ENCODE results near the gene ZNF654. TPM values are rescaled to one million over a fixed set of nuclear protein-coding genes. Genes with fewer than 3 reads are reported as not detected.

The ZNF654 gene
- total RNA-seq, 2 experiments from 2014 or later, result 21.3 to 22.3 TPM

- peak overlapping the region; percentile 20 for H3K4me3 Mint-ChIP-seq
- H3K27ac Mint-ChIP-seq, result no peak overlapping the region
Observed at GRCh38 chr3:88061746-88062145, 2.7 kb downstream of the ZNF654 start.

GRCh38 chr3:88075072-88075471, 16.0 kb downstream of the ZNF654 start:
- H3K27me3 Mint-ChIP-seq (ENCODE audit: low read depth), result no peaks in the 10 kb centered on the region
- ChIA-PET CTCF (interaction anchor here (1.0 to 1.4 kb wide), 2 partner anchors 38 to 70 kb away, joined by 3 to 5 read pairs; no protein-coding TSS in a partner anchor), POLR2A (no interaction called here)
- no peak overlapping the region for H3K27ac Mint-ChIP-seq
- H3K4me1 Mint-ChIP-seq (ENCODE audit: low read depth), result peaks cover 5% of the 10 kb centered on the region
- ATAC-seq, result no peak
- H3K4me3 Mint-ChIP-seq, result no peak overlapping the region
- H3K36me3 Mint-ChIP-seq (ENCODE audit: low read depth), result peaks cover 25% of the 10 kb centered on the region
- no peak for DNase-seq
- H3K9me3 Mint-ChIP-seq (ENCODE audit: insufficient read depth), result peaks cover 15% of the 10 kb centered on the region

More at GRCh38 chr3:88061746-88062145, 2.7 kb downstream of the ZNF654 start:
- H3K36me3 Mint-ChIP-seq (ENCODE audit: low read depth), result peaks cover 27% of the 10 kb centered on the region
- DNase-seq (no peak), ATAC-seq (no peak)
- ChIA-PET CTCF (interaction anchor here (0.6 to 1.2 kb wide), 2 partner anchors 52 to 72 kb away, joined by 3 read pairs; no protein-coding TSS in a partner anchor), POLR2A (interaction anchor here (0.9 kb wide), 1 partner anchor 88 kb away, joined by 3 read pairs; the partner anchor contains the start of gene C3orf38)
- H3K27me3 Mint-ChIP-seq (ENCODE audit: low read depth), result no peaks in the 10 kb centered on the region
- peaks cover 38% of the 10 kb centered on the region for H3K4me1 Mint-ChIP-seq (ENCODE audit: low read depth)
- H3K9me3 Mint-ChIP-seq (ENCODE audit: insufficient read depth), result no peaks in the 10 kb centered on the region

- peaks cover 5% of the 10 kb centered on the region for H3K4me1 Mint-ChIP-seq (ENCODE audit: low read depth)
- H3K9me3 Mint-ChIP-seq (ENCODE audit: insufficient read depth), result peaks cover 12% of the 10 kb centered on the region
- no peaks in the 10 kb centered on the region for H3K27me3 Mint-ChIP-seq (ENCODE audit: low read depth)
- no peak overlapping the region for H3K4me3 Mint-ChIP-seq
- H3K27ac Mint-ChIP-seq, result no peak overlapping the region
- ATAC-seq, result no peak
- ChIA-PET POLR2A (no interaction called here), CTCF (interaction anchor here (1.0 to 1.4 kb wide), 2 partner anchors 37 to 70 kb away, joined by 3 to 5 read pairs; no protein-coding TSS in a partner anchor)
- H3K36me3 Mint-ChIP-seq (ENCODE audit: low read depth), result peaks cover 24% of the 10 kb centered on the region
- no peak for DNase-seq
Observed at GRCh38 chr3:88075497-88075896, 16.4 kb downstream of the ZNF654 start.

- Mint-ChIP-seq H3K36me3 (ENCODE audit: low read depth) (peaks cover 19% of the 10 kb centered on the region), H3K27ac (no peak overlapping the region), H3K27me3 (ENCODE audit: low read depth) (no peaks in the 10 kb centered on the region), H3K4me3 (no peak overlapping the region), H3K4me1 (ENCODE audit: low read depth) (peaks cover 5% of the 10 kb centered on the region), H3K9me3 (ENCODE audit: insufficient read depth) (peaks cover 10% of the 10 kb centered on the region)
- ATAC-seq, result no peak
- ChIA-PET CTCF (no interaction called here), POLR2A (no interaction called here)
- DNase-seq, result no peak
Observed at GRCh38 chr3:88076712-88077111, 17.7 kb downstream of the ZNF654 start.

- H3K27ac Mint-ChIP-seq, result no peak overlapping the region
- peaks cover 12% of the 10 kb centered on the region for H3K36me3 Mint-ChIP-seq (ENCODE audit: low read depth)
- DNase-seq (no peak), ATAC-seq (no peak)
- CTCF ChIA-PET, result interaction anchor here (1.7 kb wide), 1 partner anchor 34 kb away, joined by 8 read pairs; no protein-coding TSS in a partner anchor
- POLR2A ChIA-PET, result no interaction called here
- no peak overlapping the region for H3K4me3 Mint-ChIP-seq
- H3K27me3 Mint-ChIP-seq (ENCODE audit: low read depth), result no peaks in the 10 kb centered on the region
- H3K9me3 Mint-ChIP-seq (ENCODE audit: insufficient read depth), result no peaks in the 10 kb centered on the region
- peaks cover 5% of the 10 kb centered on the region for H3K4me1 Mint-ChIP-seq (ENCODE audit: low read depth)
Observed at GRCh38 chr3:88078932-88079331, 19.9 kb downstream of the ZNF654 start.

DNA sequence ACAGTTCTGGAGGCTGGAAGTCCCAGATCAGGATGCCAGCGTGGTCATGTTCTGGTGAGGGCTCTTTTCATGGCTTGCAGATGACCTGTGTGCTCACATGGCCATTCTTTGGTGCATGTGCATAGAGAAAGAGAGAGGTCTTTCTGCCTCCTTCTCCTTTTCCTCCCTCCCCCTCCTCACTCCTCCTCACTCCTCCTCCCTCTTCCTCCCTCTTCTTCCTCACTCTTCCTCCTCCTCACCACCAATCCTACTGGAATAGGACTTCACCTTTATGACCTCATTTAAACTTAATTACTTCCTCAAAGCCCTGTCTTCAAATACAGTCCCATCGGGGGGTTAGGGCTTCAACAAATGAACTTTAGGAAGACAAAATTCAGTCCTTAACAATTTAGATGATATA, 23.8 kb downstream of the ZNF654 start:
- H3K36me3 Mint-ChIP-seq (ENCODE audit: low read depth), result peaks cover 20% of the 10 kb centered on the region
- no peaks in the 10 kb centered on the region for H3K27me3 Mint-ChIP-seq (ENCODE audit: low read depth)
- ChIA-PET POLR2A (no interaction called here), CTCF (no interaction called here)
- no peak overlapping the region for H3K4me3 Mint-ChIP-seq
- H3K27ac Mint-ChIP-seq, result no peak overlapping the region
- ATAC-seq (no peak), DNase-seq (no peak)
- H3K9me3 Mint-ChIP-seq (ENCODE audit: insufficient read depth), result no peaks in the 10 kb centered on the region
- no peaks in the 10 kb centered on the region for H3K4me1 Mint-ChIP-seq (ENCODE audit: low read depth)

GRCh38 chr3:88084097-88084501, 25.0 kb downstream of the ZNF654 start:
- no peaks in the 10 kb centered on the region for H3K27me3 Mint-ChIP-seq (ENCODE audit: low read depth)
- no peaks in the 10 kb centered on the region for H3K4me1 Mint-ChIP-seq (ENCODE audit: low read depth)
- CTCF ChIA-PET, result interaction anchor here (1.3 kb wide), 1 partner anchor 25 kb away, joined by 3 read pairs; the partner anchor contains the start of genes CGGBP1 and ZNF654
- H3K4me3 Mint-ChIP-seq, result no peak overlapping the region
- H3K9me3 Mint-ChIP-seq (ENCODE audit: insufficient read depth), result no peaks in the 10 kb centered on the region
- POLR2A ChIA-PET, result no interaction called here
- ATAC-seq (no peak), DNase-seq (no peak)
- no peak overlapping the region for H3K27ac Mint-ChIP-seq
- H3K36me3 Mint-ChIP-seq (ENCODE audit: low read depth), result peaks cover 24% of the 10 kb centered on the region

DNA sequence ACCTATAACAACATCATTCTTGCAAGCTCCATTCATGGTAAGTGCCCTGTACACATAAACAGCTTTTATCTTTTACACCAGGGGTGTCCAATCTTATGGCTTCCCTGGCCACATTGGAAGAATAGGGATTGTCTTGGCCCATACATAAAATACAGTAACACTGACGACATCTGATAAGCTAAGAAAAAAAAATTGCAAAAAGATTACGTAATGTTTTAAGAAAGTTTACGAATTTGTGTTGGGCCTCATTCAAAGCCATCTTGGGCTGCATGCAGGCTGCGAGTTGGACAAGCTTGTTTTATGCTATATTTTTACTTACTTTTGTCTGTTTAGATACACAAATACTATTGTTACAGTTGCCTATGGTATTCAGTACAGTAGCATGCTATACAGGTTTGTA, 31.6 kb downstream of the ZNF654 start:
- Mint-ChIP-seq H3K4me1 (ENCODE audit: low read depth) (peaks cover 4% of the 10 kb centered on the region), H3K4me3 (no peak overlapping the region), H3K27ac (no peak overlapping the region), H3K9me3 (ENCODE audit: insufficient read depth) (no peaks in the 10 kb centered on the region), H3K36me3 (ENCODE audit: low read depth) (peaks cover 56% of the 10 kb centered on the region), H3K27me3 (ENCODE audit: low read depth) (no peaks in the 10 kb centered on the region)
- ChIA-PET POLR2A (interaction anchor here (0.6 kb wide), 1 partner anchor 20 kb away, joined by 4 read pairs; no protein-coding TSS in a partner anchor), CTCF (no interaction called here)
- DNase-seq (no peak), ATAC-seq (no peak)

GRCh38 chr3:88092270-88092669, 33.2 kb downstream of the ZNF654 start:
- Mint-ChIP-seq H3K27me3 (ENCODE audit: low read depth) (no peaks in the 10 kb centered on the region), H3K4me3 (no peak overlapping the region), H3K27ac (no peak overlapping the region), H3K9me3 (ENCODE audit: insufficient read depth) (no peaks in the 10 kb centered on the region), H3K36me3 (ENCODE audit: low read depth) (peaks cover 65% of the 10 kb centered on the region), H3K4me1 (ENCODE audit: low read depth) (peaks cover 8% of the 10 kb centered on the region)
- no peak for DNase-seq
- POLR2A ChIA-PET, result interaction anchor here (1.2 kb wide), 1 partner anchor 33 kb away, joined by 4 read pairs; the partner anchor contains the start of genes CGGBP1 and ZNF654
- CTCF ChIA-PET, result no interaction called here
- ATAC-seq, result no peak

GRCh38 chr3:88093266-88093665, 34.2 kb downstream of the ZNF654 start:
- H3K9me3 Mint-ChIP-seq (ENCODE audit: insufficient read depth), result peaks cover 4% of the 10 kb centered on the region
- H3K27me3 Mint-ChIP-seq (ENCODE audit: low read depth), result no peaks in the 10 kb centered on the region
- ATAC-seq (no peak), DNase-seq (no peak)
- no peak overlapping the region for H3K27ac Mint-ChIP-seq
- peaks cover 70% of the 10 kb centered on the region for H3K36me3 Mint-ChIP-seq (ENCODE audit: low read depth)
- POLR2A ChIA-PET, result no interaction called here
- H3K4me3 Mint-ChIP-seq, result no peak overlapping the region
- peaks cover 8% of the 10 kb centered on the region for H3K4me1 Mint-ChIP-seq (ENCODE audit: low read depth)
- CTCF ChIA-PET, result no interaction called here

DNA sequence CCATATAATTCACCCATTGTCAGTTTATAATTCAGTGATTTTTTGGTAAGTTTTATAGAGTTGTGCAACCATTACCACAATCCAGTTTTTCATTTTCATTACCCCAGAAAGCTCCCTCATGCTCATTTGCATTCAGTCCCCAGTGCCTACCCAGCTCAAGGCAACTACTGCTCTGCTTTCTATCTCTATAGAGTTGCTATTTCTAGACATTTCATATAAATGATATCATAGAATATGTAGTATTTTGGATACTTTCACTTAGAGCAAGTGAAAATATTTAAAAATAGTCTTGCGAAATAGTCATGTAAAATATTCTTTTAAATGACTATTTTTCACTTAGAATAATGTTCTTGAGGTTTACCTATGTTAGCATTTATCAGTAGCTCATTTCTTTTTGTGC, 42.1 kb downstream of the ZNF654 start:
- ATAC-seq (no peak), DNase-seq (no peak)
- ChIA-PET POLR2A (no interaction called here), CTCF (interaction anchor here (1.0 kb wide), 1 partner anchor 12 kb away, joined by 6 read pairs; no protein-coding TSS in a partner anchor)
- H3K9me3 Mint-ChIP-seq (ENCODE audit: insufficient read depth), result peaks cover 13% of the 10 kb centered on the region
- H3K27ac Mint-ChIP-seq, result no peak overlapping the region
- H3K4me3 Mint-ChIP-seq, result no peak overlapping the region
- no peaks in the 10 kb centered on the region for H3K27me3 Mint-ChIP-seq (ENCODE audit: low read depth)
- peaks cover 19% of the 10 kb centered on the region for H3K4me1 Mint-ChIP-seq (ENCODE audit: low read depth)
- peaks cover 63% of the 10 kb centered on the region for H3K36me3 Mint-ChIP-seq (ENCODE audit: low read depth)

DNA sequence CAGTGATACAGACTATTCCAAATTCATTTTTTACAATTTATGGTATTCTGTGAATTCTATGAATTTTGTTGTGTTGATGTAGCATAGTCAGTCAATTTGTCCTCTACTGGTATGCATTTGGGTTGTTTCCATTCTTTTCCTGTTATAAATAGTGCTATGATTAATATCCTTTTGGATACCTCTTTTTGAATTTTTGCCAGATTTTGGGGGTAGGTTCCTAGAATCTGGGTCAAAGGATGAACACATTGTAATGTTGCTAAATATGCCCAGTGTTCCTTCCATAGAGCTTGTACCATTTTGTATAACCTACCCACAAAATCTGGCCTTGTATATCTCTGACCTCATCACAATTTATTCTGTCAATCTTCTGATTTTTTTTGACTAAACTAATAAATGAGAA, 46.3 kb downstream of the ZNF654 start:
- Mint-ChIP-seq H3K27me3 (ENCODE audit: low read depth) (no peaks in the 10 kb centered on the region), H3K36me3 (ENCODE audit: low read depth) (peaks cover 35% of the 10 kb centered on the region), H3K4me3 (no peak overlapping the region), H3K27ac (no peak overlapping the region), H3K4me1 (ENCODE audit: low read depth) (peaks cover 19% of the 10 kb centered on the region), H3K9me3 (ENCODE audit: insufficient read depth) (peaks cover 8% of the 10 kb centered on the region)
- DNase-seq (no peak), ATAC-seq (no peak)
- CTCF ChIA-PET, result no interaction called here
- POLR2A ChIA-PET, result no interaction called here
